ENCODE measurements around the gene PADI3. TPM values are rescaled to one million over a fixed set of nuclear protein-coding genes. Genes with fewer than 3 reads are reported as not detected.

Gene PADI3
- total and polyA plus RNA-seq, 2 experiments from 2014 or later, result 0.37 to 0.80 TPM

DNA sequence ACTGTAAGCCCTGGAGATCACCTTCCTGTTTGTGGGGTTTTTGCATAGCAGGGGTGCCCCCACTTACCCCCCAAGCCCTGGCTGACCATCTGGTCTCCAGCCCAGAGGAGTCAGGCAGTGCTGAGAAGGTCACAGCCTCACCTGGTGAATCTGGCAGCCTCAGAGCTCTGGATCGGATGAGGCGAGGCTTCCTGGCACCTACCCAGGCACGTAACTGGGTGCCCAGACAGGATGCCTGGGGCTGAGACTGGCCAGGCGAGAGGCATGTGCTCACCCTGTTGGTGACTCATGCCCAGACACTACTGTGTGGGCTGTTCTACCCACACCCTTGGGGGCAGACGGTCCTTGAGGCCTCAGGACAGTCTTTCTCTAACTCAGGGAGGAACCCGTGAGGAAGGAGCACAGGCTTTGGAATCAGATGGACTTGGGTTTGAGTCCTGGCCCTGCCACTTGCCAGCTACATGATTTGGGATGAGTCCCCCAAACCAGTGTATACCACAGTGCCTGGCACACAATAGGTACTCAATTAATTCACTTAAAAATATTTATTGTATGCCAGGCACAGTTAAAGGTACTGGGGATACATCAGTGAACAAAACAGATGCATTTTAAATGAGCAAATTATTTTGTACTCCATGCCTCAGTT lies 15.1 kb upstream of the PADI3 start:
- Histone ChIP-seq H4K20me1 (replicated peaks; ENCODE audit: insufficient read depth) (no peaks in the 10 kb centered on the region), H3K4me2 (no peak overlapping the region), H3K36me3 (ENCODE audit: insufficient read depth) (no peaks in the 10 kb centered on the region), H2AFZ (no peak overlapping the region), H3K79me2 (replicated peaks; ENCODE audit: insufficient read depth) (no peaks in the 10 kb centered on the region), H3K27me3 (ENCODE audit: insufficient read depth) (no peaks in the 10 kb centered on the region), H3F3A (replicated peaks; ENCODE audit: low read depth) (no peaks in the 10 kb centered on the region), H3K9me2 (ENCODE audit: insufficient read depth) (no peaks in the 10 kb centered on the region), H3K27ac (ENCODE audit: low read depth) (no peak overlapping the region), H3K4me1 (ENCODE audit: insufficient read depth) (0 out of 2 replicates have a peak, but pooled peaks cover 6% of the 10 kb centered on the region), H3K4me3 (no peak overlapping the region)
- no peak overlapping the region for H3K27ac Mint-ChIP-seq
- TF ChIP-seq, protein P1, sequence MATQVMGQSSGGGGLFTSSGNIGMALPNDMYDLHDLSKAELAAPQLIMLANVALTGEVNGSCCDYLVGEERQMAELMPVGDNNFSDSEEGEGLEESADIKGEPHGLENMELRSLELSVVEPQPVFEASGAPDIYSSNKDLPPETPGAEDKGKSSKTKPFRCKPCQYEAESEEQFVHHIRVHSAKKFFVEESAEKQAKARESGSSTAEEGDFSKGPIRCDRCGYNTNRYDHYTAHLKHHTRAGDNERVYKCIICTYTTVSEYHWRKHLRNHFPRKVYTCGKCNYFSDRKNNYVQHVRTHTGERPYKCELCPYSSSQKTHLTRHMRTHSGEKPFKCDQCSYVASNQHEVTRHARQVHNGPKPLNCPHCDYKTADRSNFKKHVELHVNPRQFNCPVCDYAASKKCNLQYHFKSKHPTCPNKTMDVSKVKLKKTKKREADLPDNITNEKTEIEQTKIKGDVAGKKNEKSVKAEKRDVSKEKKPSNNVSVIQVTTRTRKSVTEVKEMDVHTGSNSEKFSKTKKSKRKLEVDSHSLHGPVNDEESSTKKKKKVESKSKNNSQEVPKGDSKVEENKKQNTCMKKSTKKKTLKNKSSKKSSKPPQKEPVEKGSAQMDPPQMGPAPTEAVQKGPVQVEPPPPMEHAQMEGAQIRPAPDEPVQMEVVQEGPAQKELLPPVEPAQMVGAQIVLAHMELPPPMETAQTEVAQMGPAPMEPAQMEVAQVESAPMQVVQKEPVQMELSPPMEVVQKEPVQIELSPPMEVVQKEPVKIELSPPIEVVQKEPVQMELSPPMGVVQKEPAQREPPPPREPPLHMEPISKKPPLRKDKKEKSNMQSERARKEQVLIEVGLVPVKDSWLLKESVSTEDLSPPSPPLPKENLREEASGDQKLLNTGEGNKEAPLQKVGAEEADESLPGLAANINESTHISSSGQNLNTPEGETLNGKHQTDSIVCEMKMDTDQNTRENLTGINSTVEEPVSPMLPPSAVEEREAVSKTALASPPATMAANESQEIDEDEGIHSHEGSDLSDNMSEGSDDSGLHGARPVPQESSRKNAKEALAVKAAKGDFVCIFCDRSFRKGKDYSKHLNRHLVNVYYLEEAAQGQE (IDR thresholded peaks at IDR 0.05; ENCODE audit: unreplicated experiment), result no peak
- no peak for TF ChIP-seq NANOG (IDR thresholded peaks at IDR 0.05; ENCODE audit: borderline replicate concordance)
- TF ChIP-seq ZNF114 (CRISPR knock-in tag; IDR thresholded peaks at IDR 0.05), result no peak
- TF ChIP-seq JUNB (IDR thresholded peaks at IDR 0.05; ENCODE audit: unreplicated experiment), result no peak
- TF ChIP-seq, protein P2, sequence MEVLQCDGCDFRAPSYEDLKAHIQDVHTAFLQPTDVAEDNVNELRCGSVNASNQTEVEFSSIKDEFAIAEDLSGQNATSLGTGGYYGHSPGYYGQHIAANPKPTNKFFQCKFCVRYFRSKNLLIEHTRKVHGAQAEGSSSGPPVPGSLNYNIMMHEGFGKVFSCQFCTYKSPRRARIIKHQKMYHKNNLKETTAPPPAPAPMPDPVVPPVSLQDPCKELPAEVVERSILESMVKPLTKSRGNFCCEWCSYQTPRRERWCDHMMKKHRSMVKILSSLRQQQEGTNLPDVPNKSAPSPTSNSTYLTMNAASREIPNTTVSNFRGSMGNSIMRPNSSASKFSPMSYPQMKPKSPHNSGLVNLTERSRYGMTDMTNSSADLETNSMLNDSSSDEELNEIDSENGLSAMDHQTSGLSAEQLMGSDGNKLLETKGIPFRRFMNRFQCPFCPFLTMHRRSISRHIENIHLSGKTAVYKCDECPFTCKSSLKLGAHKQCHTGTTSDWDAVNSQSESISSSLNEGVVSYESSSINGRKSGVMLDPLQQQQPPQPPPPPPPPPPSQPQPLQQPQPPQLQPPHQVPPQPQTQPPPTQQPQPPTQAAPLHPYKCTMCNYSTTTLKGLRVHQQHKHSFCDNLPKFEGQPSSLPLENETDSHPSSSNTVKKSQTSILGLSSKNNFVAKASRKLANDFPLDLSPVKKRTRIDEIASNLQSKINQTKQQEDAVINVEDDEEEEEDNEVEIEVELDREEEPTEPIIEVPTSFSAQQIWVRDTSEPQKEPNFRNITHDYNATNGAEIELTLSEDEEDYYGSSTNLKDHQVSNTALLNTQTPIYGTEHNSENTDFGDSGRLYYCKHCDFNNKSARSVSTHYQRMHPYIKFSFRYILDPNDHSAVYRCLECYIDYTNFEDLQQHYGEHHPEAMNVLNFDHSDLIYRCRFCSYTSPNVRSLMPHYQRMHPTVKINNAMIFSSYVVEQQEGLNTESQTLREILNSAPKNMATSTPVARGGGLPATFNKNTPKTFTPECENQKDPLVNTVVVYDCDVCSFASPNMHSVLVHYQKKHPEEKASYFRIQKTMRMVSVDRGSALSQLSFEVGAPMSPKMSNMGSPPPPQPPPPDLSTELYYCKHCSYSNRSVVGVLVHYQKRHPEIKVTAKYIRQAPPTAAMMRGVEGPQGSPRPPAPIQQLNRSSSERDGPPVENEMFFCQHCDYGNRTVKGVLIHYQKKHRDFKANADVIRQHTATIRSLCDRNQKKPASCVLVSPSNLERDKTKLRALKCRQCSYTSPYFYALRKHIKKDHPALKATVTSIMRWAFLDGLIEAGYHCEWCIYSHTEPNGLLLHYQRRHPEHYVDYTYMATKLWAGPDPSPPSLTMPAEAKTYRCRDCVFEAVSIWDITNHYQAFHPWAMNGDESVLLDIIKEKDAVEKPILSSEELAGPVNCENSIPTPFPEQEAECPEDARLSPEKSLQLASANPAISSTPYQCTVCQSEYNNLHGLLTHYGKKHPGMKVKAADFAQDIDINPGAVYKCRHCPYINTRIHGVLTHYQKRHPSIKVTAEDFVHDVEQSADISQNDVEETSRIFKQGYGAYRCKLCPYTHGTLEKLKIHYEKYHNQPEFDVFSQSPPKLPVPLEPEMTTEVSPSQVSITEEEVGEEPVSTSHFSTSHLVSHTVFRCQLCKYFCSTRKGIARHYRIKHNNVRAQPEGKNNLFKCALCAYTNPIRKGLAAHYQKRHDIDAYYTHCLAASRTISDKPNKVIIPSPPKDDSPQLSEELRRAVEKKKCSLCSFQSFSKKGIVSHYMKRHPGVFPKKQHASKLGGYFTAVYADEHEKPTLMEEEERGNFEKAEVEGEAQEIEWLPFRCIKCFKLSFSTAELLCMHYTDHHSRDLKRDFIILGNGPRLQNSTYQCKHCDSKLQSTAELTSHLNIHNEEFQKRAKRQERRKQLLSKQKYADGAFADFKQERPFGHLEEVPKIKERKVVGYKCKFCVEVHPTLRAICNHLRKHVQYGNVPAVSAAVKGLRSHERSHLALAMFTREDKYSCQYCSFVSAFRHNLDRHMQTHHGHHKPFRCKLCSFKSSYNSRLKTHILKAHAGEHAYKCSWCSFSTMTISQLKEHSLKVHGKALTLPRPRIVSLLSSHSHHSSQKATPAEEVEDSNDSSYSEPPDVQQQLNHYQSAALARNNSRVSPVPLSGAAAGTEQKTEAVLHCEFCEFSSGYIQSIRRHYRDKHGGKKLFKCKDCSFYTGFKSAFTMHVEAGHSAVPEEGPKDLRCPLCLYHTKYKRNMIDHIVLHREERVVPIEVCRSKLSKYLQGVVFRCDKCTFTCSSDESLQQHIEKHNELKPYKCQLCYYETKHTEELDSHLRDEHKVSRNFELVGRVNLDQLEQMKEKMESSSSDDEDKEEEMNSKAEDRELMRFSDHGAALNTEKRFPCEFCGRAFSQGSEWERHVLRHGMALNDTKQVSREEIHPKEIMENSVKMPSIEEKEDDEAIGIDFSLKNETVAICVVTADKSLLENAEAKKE (CRISPR knock-in tag; IDR thresholded peaks at IDR 0.05), result no peak
- TF ChIP-seq, protein P3, sequence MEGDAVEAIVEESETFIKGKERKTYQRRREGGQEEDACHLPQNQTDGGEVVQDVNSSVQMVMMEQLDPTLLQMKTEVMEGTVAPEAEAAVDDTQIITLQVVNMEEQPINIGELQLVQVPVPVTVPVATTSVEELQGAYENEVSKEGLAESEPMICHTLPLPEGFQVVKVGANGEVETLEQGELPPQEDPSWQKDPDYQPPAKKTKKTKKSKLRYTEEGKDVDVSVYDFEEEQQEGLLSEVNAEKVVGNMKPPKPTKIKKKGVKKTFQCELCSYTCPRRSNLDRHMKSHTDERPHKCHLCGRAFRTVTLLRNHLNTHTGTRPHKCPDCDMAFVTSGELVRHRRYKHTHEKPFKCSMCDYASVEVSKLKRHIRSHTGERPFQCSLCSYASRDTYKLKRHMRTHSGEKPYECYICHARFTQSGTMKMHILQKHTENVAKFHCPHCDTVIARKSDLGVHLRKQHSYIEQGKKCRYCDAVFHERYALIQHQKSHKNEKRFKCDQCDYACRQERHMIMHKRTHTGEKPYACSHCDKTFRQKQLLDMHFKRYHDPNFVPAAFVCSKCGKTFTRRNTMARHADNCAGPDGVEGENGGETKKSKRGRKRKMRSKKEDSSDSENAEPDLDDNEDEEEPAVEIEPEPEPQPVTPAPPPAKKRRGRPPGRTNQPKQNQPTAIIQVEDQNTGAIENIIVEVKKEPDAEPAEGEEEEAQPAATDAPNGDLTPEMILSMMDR (conservative IDR thresholded peaks at IDR 0.05; ENCODE audit: low read depth in 2 of 2), result no peak
- TF ChIP-seq EZH2phosphoT487 (IDR thresholded peaks at IDR 0.05; ENCODE audit: unreplicated experiment), result no peak
- TF ChIP-seq, protein P4, sequence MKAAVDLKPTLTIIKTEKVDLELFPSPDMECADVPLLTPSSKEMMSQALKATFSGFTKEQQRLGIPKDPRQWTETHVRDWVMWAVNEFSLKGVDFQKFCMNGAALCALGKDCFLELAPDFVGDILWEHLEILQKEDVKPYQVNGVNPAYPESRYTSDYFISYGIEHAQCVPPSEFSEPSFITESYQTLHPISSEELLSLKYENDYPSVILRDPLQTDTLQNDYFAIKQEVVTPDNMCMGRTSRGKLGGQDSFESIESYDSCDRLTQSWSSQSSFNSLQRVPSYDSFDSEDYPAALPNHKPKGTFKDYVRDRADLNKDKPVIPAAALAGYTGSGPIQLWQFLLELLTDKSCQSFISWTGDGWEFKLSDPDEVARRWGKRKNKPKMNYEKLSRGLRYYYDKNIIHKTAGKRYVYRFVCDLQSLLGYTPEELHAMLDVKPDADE (IDR thresholded peaks at IDR 0.05), result no peak
- TF ChIP-seq STAT1 (IDR thresholded peaks at IDR 0.05; ENCODE audit: unreplicated experiment), result no peak
- no peak for TF ChIP-seq ZNF331 (CRISPR knock-in tag; IDR thresholded peaks at IDR 0.05; ENCODE audit: low read depth)
- TF ChIP-seq CREB1 (CRISPR knock-in tag; IDR thresholded peaks at IDR 0.05; ENCODE audit: low read depth), result no peak
- TF ChIP-seq POLR2AphosphoS5 (IDR thresholded peaks at IDR 0.05; ENCODE audit: low read depth), result no peak
- no peak for TF ChIP-seq EZH2 (IDR thresholded peaks at IDR 0.05; ENCODE audit: low read depth, unreplicated experiment)
- H3K4me1 Mint-ChIP-seq, result peaks cover 5% of the 10 kb centered on the region
- DNase-seq (ENCODE audit: low spot score), result no peak
- peaks cover 29% of the 10 kb centered on the region for H3K27me3 Mint-ChIP-seq (ENCODE audit: insufficient read depth, low read depth, poor library complexity)
- H3K4me3 Mint-ChIP-seq, result no peak overlapping the region
- no peak for ATAC-seq
- H3K36me3 Mint-ChIP-seq (ENCODE audit: low read depth), result no peaks in the 10 kb centered on the region
- H3K9me3 Mint-ChIP-seq, result no peaks in the 10 kb centered on the region

All from GM23338 (cell line).